Stimulated activated CD4-positive, alpha-beta T cell treated with anti-CD3 and anti-CD28 coated beads, Interleukin-2, amount 100 ng/mL, for 4 hours (primary cell): ENCODE results near the gene KRT6B.
"Not testable (repeated sequence)": the region's sequence is repeated elsewhere in the genome, so short reads cannot be mapped to it uniquely, and the experiment has no call there.

Source experiments
- DNase-seq: peaks from one replicate; pipeline ENCODE4 v3.0.0-alpha.2; 2020; ENCODE audit warnings: low read depth

The KRT6B gene

DNA sequence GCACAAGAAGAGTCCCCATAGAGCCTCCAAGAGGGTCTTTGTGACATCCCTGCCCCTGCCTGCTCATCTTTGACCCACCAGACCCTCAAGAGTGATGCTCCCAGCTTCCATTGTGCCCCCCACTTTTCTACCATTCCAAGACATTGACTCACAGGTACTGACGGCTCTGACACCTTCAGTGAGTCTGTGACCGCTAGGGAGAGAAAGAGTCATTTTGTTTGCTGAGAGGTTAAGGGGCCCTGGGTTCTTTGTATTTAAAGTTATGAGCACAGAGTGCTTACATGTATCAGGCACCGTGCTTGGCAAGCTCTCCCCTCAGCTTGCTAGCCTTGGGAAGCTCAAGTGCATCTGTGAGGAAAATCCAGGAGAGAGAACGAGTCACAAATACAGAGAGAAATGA, 38.7 kb downstream of the KRT6B start:
- DNase-seq: no peak

DNA sequence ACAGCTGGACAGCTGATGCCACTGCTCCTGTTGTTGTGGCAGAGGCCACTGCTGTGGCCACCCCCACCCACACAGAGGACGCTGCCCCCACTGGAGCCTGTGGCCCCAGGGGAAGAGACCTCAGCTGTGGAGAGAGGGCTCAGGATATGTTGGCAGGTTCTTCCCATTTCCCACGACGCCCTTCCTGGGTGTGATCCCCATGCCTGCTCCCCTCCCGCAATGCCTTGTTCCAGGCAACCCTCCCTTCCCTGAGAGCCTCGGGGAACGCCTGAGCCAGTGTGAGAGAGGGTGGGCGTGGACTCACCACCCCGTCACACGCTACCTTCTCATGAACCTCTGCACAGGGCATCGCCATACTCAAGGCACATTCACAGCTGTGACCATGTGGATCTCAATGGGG, 40.1 kb downstream of the KRT6B start:
- DNase-seq: no peak

DNA sequence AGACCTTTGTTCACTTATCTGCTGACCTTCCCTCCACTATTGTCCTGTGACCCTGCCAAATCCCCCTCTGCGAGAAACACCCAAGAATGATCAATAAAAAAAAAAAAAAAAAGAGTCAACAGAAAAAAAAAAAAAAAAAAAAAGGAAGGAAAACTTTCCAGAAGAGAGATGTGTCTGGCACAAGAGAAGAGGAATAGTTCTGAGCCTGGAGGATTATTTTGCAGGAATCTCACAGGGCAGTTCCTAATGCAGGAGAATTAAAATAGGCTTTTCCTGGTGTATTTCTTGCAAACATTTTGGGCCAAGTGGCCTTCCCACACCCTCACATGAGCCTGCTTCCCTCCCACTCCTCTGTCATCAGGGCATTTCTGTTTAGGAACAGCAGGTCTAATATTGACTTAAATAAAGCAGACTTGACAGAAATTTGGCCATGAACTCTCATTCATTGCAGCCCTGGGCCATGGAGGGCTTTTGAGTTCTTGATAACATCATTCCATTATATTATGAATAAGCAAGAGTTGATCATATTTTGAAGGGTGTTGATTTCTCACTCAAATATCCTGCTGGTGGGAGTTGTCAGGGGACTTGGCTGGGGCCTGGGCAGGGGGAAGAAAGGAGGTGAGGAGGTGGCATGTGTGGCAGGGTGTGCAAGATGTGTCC, 41.2 kb downstream of the KRT6B start:
- not testable (repeated sequence) for DNase-seq

DNA sequence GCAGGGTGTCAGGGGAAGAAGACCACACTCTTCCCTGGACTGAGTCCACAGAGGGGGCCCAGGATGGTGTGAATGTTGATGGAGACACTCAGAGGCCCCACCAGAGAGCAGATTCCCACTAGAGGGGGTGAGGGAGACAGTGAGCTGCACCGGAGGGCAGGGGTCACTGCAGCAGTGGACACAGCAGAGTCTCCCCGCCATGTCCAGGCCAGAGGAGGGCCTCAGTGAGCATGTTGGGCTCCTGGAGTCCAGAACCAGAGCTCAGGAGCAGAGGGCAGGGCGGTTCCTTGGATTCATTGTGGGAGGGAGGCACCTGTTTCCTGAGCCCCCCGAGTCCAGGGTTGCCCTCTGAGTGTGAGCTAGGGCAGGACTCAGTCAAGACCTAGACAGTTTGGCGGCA, 44.0 kb downstream of the KRT6B start:
- DNase-seq: no peak

DNA sequence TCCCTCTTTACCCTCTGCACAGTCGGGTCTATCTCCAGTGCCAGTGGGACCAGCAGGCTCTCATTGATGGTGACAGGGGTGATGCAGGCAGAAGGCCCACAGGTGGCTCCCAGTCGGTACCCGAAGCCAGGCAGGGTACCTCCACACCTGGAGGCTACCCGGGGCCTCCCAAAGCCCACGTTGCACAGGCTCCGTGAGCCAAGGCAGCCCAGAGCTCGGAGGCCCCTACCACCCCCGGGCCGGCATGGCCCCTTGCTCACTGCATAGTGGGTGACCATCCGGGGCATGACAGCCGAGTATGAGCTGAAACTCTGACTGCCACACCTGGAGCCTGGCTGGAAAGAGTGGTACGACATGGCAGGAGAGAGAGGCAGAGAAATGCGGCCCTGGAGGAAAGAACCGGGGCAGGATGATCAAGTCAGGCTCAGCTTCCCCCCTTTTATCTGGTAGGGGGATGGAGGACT, 46.0 kb downstream of the KRT6B start, which contains the start of gene KRT82:
Gene KRT82 (minus strand): TSS at position 414 of the 464 bp plus-strand sequence. CDS start 58 bp downstream, at position 356.
- DNase-seq: no peak

DNA sequence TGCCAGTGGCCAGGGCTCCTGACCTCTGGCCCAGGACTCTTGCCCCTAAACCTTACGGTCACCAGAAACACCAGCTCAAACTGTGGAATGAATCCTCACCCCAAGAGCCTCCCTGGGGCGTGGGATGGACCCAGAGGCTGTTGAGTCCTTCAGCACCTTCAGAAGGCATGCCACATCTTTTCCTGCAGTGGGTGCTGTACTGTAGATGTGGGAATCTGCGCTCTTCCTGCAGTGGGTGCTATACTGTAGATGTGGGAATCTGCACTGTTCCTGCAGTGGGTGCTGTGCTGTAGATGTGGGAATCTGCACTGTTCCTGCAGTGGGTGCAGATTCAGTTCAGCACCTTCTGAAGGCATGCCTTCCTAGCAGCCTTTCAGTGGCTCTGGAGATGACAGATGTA, 47.0 kb downstream of the KRT6B start:
- DNase-seq: no peak

DNA sequence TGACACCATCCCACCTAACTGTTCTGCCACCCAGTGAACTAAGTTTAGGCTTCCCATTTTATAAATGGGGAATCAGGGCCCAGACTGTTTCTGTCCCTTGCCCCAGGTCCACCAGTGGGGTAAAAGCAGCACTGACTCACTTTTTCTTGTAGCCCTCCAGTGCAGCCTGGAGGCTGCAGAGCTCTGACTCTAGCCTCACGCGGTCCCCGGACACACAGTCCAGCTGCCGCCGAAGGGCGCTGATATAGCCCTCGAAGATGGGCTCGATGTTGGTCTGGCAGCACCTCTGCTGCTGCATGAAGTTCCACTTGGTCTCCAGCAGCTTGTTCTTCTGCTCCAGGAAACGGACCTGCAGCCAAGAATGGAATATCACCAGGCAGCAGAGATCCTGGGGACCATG, 48.4 kb downstream of the KRT6B start:
- DNase-seq: no peak

DNA sequence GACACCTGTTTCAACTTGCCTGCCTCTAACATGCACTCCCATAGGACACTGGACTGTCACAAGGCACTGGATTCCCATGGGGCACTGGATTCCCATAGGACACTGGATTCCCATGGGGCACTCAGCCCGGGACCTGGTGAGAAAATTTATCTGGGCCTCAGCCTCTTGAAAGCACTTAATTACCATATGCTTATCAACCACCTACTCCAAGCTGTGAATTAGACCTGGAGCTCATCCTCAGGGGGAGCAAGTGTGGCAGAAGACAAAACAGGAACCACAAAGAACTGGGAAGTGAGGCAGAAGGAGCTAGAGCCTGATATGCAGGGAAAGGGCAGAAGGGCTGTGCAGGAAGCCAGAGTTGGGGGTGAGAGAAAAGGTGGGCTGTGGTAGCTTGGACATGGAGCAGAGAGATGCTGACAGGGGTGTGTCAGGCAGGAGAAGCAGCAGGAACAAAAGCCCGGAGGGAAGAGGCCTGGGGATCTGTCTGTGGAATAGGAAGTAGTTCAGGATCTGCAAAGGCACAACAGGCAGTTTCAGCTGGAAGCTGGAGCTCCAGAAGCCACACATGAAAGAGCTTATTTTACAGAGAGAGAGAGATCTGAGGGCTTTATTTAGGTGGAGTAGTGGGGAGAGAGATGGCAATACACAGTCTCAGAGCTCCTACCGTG, 48.9 kb downstream of the KRT6B start:
- DNase-seq: no peak

DNA sequence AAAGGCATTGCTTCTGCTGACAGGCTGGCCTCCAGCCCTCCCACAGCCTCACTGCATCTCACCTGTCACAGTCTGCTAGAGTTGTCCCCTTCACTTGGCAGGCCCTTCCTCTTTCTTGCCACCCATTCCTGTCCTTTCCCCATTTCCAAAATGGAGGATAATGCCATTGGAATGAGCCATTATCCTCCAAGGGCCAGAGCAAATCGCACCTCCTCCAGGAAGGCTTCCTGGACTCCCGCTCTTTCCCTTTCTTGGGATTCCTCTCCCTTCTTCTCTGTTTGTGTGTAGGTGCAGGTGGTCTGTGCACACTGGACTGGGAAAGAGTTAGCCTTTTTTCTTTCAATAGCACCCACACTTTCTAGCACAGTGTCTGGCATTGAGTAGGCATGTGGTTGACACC, 49.6 kb downstream of the KRT6B start:
- no peak for DNase-seq

DNA sequence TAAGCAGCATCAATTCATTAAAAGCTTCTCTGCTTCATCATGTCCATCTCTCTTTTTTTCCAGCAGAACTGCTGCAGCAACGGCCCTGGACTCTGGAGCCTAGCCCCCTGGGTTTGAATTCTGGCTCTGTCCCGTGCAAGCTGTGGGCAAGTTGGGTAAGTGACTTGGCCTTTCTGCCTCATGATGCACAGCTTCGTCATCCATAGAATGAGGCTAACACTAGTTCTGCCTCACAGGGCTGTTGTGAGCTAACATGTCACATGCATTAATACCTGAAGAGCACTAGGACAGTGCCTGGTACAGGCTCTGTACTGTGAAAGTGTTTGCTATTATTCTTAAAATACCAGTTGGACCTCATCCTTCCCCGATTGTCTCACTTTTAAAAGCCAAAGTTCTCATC, 50.0 kb downstream of the KRT6B start:
- no peak for DNase-seq

DNA sequence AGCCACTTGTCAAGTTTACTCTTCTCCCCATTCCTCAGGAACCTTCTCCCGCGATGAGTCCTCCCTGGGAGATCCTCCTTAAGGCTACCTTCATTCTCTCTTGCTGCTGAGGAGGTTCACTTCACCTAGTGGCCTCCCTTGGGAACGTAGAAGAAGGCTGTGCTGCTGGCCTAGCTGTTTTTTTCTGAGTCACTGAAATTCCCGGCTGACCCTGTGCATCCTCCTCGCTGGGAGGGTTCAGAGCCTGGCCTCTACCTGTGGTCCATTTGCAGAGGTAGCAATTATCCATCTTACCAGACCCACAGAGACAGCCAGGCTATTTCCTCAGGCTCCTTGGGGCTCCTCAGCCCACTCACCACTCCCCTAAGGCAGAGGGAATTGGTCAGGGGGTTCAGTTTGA, 50.4 kb downstream of the KRT6B start:
- DNase-seq: no peak

DNA sequence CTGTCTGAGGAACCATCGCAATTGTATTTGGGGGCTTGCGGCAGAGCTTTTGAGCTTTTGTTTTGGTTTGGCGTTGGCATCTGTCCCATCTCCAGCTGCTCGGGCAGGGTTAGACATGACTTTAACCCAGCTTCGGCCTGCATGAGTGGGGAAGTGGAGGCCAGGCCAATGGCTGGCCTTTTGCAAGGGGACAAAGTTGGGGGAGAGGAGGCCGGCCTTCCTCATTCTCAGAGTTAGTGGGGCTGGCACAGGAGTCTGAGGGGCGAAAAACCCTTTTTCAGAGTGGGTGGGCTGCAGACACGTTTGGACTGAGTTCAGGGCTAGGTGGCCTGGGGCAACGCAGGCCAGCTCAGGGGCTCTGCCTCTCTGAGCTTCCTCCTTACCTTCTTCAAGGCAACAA, 51.0 kb downstream of the KRT6B start:
- no peak for DNase-seq

DNA sequence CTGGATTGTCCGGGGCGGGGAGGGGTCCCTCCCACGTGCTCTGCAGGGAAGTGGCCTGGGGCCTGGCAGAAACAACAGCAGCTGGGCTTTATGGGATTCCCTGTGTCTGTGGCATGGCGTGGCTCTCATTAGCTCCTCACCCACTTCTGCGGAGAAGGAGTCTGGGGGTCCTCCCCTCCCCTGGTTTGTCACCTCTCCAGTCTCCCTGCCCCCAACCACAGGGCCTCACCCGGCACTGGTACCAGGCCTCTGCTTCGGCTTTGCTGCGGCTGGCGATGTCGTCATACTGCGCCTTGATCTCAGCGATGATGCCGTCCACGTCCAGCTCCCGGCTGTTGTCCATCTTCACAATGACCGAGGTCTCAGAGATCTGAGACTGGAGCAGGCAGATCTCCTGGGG, 52.2 kb downstream of the KRT6B start:
- DNase-seq: no peak

DNA sequence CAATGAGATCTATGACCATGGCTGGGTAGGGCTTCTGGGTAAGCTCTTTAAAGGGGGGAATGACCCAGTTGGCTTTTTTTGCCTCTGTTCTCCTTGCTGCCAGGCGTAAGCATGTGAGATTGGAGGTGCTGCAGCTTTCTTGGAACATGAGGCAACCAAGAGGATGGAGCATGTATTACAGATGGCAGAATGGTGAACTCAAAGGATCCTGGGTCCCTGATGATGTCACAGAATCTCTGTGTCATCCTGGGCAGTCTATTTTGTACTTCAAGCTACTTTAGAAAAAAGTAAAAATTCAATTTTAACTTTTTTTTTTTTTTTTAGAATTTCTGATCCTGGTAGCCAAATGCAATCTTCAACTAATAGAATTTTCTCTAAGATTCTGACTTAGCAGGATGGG, 53.8 kb downstream of the KRT6B start:
- DNase-seq: no peak

DNA sequence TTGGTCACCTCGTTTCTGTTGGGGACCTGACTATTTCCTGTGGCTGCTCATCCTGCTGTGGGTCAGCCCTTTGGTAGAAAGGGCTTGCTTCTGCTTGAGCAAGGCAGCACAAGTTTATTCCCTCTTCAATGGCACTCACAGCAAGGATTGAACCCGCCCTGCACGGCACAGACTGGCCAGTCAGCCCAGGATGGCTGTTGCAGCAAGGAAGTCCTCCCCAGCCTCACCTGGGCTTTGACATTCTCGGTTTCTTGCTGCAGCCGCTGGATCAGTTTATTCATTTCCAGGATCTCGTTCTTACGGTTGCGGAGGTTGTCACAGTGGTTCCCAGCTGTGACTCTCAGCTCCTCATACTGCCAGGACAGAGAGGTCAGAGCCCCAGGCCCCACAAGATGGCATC, 55.3 kb downstream of the KRT6B start:
- no peak for DNase-seq
